ENCODE measurements around the gene BCAR3. TPM values are rescaled to one million over a fixed set of nuclear protein-coding genes. Genes with fewer than 3 reads are reported as not detected.

Gene BCAR3
- total RNA-seq, 1 donor from 2014 or later, result 9.2 TPM

DNA sequence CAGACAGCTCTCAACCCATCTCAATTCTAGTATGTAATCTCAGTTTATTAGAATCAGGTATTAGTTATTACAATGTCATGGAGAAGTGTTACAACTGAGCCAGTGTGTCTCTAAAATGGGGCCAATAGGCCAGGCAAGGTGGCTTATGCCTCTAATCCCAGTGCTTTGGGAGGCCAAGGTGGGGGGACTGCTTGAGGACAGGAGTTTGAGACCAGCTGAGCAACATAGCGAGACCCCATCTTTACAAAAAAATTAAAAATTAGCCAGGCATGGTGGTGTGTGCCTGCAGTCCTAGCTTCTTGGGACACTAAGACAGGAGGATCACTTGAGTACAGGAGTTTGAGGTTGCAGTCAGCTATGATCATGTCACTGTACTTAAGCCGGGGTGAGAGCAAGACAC, 104.9 kb downstream of the BCAR3 start:
- no peak overlapping the region for H3K4me3 Mint-ChIP-seq
- no peaks in the 10 kb centered on the region for H3K27me3 Mint-ChIP-seq (ENCODE audit: low read depth)
- no peak for TF ChIP-seq CTCF (IDR thresholded peaks at IDR 0.05; ENCODE audit: unreplicated experiment)
- no peaks in the 10 kb centered on the region for H3K9me3 Mint-ChIP-seq
- DNase-seq (ENCODE audit: low spot score in 2 of 2, unreplicated experiment in 2 of 2), result no peak
- H3K4me1 Mint-ChIP-seq, result peaks cover 39% of the 10 kb centered on the region
- H3K27ac Mint-ChIP-seq, result peak overlapping the region; percentile 41
- peaks cover 9% of the 10 kb centered on the region for H3K36me3 Mint-ChIP-seq

- Mint-ChIP-seq H3K27ac (peak overlapping the region; percentile 41), H3K4me3 (no peak overlapping the region), H3K4me1 (peaks cover 39% of the 10 kb centered on the region), H3K36me3 (peaks cover 9% of the 10 kb centered on the region), H3K27me3 (ENCODE audit: low read depth) (no peaks in the 10 kb centered on the region), H3K9me3 (no peaks in the 10 kb centered on the region)
- TF ChIP-seq CTCF (IDR thresholded peaks at IDR 0.05; ENCODE audit: unreplicated experiment), result no peak
- no peak for DNase-seq (ENCODE audit: low spot score in 2 of 2, unreplicated experiment in 2 of 2)
Observed at GRCh38 chr1:93576346-93576745, 105.3 kb downstream of the BCAR3 start.

DNA sequence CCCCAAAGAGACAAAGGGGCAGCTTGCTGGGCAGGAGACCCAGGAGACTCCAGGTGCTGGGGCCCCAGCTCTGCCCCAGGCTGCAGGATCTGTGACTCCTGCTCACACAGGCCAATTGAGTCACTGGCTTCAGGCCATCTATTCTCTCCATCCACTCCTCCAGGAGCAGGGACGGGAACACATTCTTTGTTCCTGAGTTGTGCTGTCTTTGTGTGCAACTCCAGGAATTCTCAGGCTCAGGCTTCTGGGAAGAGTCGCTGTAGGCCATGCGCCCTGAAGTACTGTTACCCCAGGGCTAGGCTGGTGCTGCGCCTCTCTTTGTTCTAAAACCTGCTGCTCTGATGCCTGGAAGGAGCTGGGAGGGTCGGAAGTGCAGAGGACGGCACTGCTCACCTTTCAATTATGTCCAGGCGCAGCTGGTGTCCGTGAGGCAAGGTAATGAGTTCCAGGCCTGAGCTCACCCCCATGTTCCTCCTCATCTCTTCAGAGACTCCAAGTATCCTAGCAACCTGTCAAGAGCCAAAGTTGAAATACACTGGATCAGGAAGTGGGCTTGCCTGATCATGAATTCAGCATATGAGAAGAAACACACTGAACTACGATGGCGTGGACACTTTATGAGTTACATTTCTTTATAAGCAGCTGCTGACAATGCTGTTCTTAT, 105.9 kb downstream of the BCAR3 start:
- TF ChIP-seq CTCF (IDR thresholded peaks at IDR 0.05; ENCODE audit: unreplicated experiment), result no peak
- DNase-seq (ENCODE audit: low spot score in 2 of 2, unreplicated experiment in 2 of 2), result no peak
- H3K9me3 Mint-ChIP-seq, result no peaks in the 10 kb centered on the region
- H3K4me1 Mint-ChIP-seq, result peaks cover 39% of the 10 kb centered on the region
- H3K27ac Mint-ChIP-seq, result no peak overlapping the region
- H3K4me3 Mint-ChIP-seq, result no peak overlapping the region
- no peaks in the 10 kb centered on the region for H3K27me3 Mint-ChIP-seq (ENCODE audit: low read depth)
- peaks cover 9% of the 10 kb centered on the region for H3K36me3 Mint-ChIP-seq

DNA sequence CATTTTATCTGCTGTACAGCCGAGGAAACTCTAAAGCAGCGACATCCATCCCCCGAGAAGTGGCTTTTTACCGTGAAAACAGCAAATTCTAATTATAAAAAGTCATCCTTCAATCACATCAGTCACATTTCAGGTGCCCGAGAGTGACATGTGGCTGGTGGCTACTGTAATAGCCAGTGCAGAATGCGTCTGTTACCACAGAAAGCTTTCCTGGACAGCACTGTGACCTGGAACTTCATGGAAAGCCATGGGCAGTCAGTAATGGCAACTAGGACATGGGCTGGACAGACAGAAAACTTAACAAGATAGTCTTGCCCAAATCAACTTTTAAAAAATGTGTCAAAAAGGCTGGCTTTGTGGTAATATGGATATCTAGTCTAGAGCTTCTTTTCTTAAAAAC, 106.6 kb downstream of the BCAR3 start:
- Mint-ChIP-seq H3K4me1 (peaks cover 36% of the 10 kb centered on the region), H3K9me3 (no peaks in the 10 kb centered on the region), H3K27ac (no peak overlapping the region), H3K36me3 (peaks cover 15% of the 10 kb centered on the region), H3K27me3 (ENCODE audit: low read depth) (no peaks in the 10 kb centered on the region), H3K4me3 (no peak overlapping the region)
- TF ChIP-seq CTCF (IDR thresholded peaks at IDR 0.05; ENCODE audit: unreplicated experiment), result no peak
- no peak for DNase-seq (ENCODE audit: low spot score in 2 of 2, unreplicated experiment in 2 of 2)

DNA sequence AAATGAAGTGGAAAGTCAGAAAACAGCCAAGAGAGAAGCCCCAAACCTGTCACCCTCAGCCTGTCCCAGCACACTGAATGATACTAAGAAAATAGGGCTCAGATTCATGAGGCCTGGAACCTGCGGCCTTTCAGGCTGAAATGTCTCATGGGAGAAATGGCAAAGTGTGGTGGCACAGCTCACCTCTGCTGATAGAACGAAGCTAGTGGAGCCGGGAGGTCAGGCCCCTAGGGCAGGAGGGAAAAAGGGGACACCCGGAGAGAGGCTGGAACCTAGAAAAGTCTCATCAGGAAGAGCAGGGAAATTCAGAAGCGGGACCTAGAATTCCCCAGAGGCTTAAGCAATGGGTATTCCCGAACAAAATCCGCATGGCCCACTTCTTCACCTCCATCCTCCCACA, 107.1 kb downstream of the BCAR3 start:
- Mint-ChIP-seq H3K9me3 (no peaks in the 10 kb centered on the region), H3K27me3 (ENCODE audit: low read depth) (no peaks in the 10 kb centered on the region), H3K27ac (peak overlapping the region; percentile 4), H3K4me3 (no peak overlapping the region), H3K36me3 (peaks cover 15% of the 10 kb centered on the region), H3K4me1 (peaks cover 32% of the 10 kb centered on the region)
- TF ChIP-seq CTCF (IDR thresholded peaks at IDR 0.05; ENCODE audit: unreplicated experiment), result no peak
- no peak for DNase-seq (ENCODE audit: low spot score in 2 of 2, unreplicated experiment in 2 of 2)
